ENCODE results near the gene CDKN2D.

CDKN2D gene

DNA sequence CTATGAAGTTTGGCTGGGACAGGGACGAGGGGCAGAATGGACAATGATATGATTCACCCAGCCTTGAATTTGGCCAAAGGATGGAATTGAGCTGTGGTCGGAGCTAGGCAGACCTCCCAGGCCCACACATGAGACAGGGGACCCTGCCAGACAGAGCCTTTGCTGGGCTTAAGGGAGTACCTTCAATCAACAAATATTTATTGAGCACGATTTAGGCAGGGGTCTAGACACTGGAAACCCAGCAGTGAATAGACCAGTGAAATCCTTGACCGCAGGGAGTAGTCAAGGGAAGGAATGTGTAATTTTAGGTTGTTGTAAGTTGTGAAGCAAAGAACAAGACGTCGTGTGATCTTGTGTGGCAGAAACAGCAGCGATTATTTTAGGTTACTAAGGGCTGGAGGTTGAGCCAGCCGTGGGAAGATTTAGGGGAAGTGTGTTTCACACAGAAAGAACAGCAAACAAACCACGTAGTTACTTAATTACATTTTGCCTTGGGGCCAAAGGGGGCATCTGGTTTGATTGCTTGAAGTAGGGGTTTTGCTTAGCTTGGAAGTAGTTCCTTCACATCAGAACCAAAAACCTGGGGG lies 35.2 kb upstream of the CDKN2D start:
- H3K27ac ChIP-seq: peak overlapping the region; percentile 29
- TF ChIP-seq, protein P1, sequence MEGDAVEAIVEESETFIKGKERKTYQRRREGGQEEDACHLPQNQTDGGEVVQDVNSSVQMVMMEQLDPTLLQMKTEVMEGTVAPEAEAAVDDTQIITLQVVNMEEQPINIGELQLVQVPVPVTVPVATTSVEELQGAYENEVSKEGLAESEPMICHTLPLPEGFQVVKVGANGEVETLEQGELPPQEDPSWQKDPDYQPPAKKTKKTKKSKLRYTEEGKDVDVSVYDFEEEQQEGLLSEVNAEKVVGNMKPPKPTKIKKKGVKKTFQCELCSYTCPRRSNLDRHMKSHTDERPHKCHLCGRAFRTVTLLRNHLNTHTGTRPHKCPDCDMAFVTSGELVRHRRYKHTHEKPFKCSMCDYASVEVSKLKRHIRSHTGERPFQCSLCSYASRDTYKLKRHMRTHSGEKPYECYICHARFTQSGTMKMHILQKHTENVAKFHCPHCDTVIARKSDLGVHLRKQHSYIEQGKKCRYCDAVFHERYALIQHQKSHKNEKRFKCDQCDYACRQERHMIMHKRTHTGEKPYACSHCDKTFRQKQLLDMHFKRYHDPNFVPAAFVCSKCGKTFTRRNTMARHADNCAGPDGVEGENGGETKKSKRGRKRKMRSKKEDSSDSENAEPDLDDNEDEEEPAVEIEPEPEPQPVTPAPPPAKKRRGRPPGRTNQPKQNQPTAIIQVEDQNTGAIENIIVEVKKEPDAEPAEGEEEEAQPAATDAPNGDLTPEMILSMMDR (conservative IDR thresholded peaks at IDR 0.05): no peak
- TF ChIP-seq ZFX (IDR thresholded peaks at IDR 0.05): no peak

DNA sequence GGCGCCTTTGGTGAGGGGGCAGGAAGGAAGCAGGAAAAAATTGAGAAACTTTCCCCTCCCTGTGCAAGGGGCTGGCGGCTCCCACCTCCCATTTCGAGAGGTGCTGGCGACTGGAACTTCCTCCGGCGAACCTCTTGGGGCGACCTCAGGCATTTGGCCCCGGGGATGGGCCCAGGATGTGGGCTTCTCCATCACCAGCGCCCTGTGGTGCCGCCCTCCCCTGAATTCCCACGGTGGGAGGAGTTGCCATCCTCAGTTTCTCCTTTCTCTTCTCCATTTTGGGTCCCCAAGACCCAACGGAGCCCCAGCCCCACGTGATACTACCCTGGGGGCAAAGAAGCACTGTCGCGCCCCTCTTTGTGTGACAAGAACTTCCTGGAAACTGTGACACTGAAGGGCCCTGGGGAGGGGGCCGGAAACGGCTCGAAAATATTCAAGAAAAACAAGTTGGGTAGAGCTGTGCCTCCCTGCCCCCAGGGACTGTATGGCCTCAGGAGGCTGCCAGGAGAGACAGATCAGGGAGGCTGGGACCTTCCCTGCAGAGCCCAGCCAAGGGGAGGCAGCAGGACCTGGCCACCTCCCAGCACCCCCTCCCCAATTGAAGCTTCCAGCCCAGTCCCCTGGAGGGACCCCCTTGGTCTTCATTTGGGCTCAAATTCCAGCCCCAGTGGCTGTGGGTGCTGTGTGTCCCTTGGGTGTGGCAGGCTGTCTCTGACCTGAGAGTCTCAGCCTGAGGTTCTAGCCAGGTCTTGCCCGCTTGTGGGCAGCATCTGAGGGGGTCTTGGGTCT lies 34.5 kb upstream of the CDKN2D start:
- TF ChIP-seq, protein P1 (conservative IDR thresholded peaks at IDR 0.05): no peak
- no peak for TF ChIP-seq ZFX (IDR thresholded peaks at IDR 0.05)
- H3K27ac ChIP-seq: peak overlapping the region; percentile 29; the same call in 1 of the 2 replicates

DNA sequence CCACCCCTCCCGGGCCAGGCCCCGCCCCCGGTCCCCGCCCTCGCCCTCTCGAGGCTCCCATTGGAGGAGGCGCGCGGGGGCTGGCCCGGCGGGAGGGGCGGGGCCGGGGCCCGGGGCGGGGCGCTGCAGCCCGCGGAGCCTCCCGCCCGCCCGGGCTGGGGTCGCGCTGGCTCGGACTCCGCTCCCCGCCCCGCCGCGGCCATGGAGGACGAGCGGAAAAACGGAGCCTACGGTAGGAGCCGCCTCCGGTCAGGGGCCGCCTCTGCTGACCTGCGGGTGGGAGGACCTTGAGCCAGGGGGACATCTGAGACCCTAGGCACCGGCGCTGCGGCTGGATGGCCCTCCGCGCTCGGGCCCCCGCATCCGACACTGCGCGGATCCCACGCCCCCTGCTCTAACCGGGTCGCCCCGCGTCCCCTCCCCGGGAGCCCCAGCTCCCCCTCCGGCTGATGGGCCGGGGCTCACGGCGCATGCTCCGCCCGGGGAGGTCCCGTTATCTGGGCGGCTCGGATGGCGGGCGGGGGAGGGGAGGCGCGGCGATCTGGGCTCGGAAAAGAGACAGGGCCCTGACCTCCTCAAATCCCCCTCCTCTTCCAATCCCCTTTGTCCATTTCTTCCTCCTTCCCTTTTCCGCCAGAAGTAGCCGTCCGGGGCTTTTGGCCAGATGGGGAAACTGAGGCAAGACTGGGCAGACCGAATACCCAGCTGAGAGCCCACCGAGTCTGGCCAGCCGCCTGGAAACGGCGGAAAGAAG lies 33.7 kb upstream of the CDKN2D start:
- H3K27ac ChIP-seq: no peak overlapping the region
- TF ChIP-seq, protein P1 (conservative IDR thresholded peaks at IDR 0.05): no peak
- TF ChIP-seq ZFX (IDR thresholded peaks at IDR 0.05): no peak

DNA sequence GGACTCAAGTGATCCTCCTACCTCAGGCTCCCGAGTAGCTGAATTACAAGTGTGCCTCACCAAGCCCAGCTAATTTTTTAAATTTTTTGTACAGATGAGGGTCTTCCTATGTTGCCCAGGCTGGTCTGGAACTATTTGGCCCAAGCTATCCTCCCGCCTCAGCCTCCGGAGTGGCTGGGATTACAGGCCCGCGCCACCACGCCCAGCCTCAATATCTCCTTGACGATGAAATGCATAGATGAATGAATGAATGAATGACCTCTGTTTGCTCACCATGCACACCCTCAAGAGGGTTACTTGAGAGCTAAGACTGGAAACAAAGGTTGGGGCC lies 33.2 kb upstream of the CDKN2D start:
- TF ChIP-seq, protein P1 (conservative IDR thresholded peaks at IDR 0.05): no peak
- TF ChIP-seq ZFX (IDR thresholded peaks at IDR 0.05): no peak
- no peak overlapping the region for H3K27ac ChIP-seq

DNA sequence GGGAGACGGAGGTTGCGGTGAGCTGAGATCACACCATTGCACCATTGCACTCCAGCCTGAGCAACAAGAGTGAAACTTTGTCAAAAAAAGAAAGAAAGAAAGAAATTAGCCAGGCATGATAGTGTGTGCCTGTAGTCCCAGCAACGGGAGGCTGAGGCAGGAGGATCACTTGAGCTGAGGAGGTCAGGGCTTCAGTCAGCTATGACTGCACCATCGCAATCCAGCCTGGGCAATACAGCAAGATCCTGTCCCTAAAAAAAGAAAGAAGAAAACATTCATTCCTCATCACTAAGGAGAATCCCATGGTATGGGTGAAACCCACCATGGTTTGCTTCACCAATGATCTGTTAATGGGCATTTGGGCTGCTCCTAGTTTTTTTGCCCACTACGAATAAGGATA lies 31.4 kb upstream of the CDKN2D start:
- H3K27ac ChIP-seq: no peak overlapping the region
- TF ChIP-seq, protein P1 (conservative IDR thresholded peaks at IDR 0.05): no peak
- no peak for TF ChIP-seq ZFX (IDR thresholded peaks at IDR 0.05)

DNA sequence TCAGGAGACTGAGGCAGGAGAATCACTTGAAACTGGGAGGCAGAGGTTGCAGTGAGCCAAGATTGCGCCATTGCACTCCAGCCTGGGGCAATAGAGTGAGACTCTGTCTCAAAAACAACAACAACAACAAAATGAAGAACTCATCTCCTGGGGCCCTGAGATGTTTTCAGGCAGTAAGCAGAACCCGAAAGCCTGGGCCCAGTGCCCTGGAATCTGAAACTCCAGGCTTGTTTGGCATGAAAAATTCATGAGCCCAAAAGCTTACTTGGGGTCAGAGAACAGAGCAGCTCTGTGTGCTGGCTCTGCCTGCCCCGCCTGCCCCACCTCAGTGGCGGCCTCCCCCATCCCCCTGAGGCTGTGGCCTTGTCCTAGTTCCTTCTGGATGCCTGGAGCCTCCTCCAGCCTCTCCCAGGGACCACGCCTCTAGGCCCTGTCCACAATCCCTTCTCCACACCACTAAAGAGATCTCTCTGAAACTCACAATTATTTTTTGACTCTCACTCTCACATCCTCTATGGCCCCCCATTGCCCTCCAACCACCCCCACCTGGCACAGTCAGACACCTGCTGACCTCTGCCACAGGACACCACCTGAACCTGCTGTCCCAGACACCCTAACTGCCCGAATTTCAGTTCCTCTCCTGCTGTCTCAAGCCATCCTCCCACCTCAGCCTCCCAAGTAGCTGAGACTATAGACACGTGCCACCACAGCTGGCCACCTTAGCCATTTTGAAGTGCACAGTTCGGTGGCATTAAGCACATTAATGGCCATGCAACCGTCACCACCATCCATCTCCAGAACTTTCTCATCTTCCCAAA lies 25.2 kb upstream of the CDKN2D start:
- no peak overlapping the region for H3K27ac ChIP-seq
- no peak for TF ChIP-seq ZFX (IDR thresholded peaks at IDR 0.05)
- TF ChIP-seq, protein P1 (conservative IDR thresholded peaks at IDR 0.05): no peak
